Measurements from ENCODE around the gene AHRR. TPM values are rescaled to one million over a fixed set of nuclear protein-coding genes. Genes with fewer than 3 reads are reported as not detected.

Gene AHRR
- total and polyA plus RNA-seq, 8 donors = 0.63 to 47.8 (median 1.1) TPM; not detected in 1

- Histone ChIP-seq H3K27me3 (peaks cover 24 to 81% (median 47%) of the 10 kb centered on the region in 3 donors), H3K27ac (no peak overlapping the region), H3K4me1 (peaks cover 16 to 33% (median 32%) of the 10 kb centered on the region in 4 donors), H3K9me3 (no peaks in the 10 kb centered on the region), H3K36me3 (no peaks in the 10 kb centered on the region), H3K4me3 (no peak overlapping the region)
- no peak for DNase-seq
- intact Hi-C loops (cut with DNase I; ENCODE audit: low total_unique reads) = no loop called here
- TF ChIP-seq POLR2AphosphoS5 (IDR thresholded peaks at IDR 0.05) (no peak), CTCF (IDR thresholded peaks at IDR 0.05) (no peak), POLR2A (IDR thresholded peaks at IDR 0.05) (no peak), EP300 (IDR thresholded peaks at IDR 0.05) (no peak)
- WGBS, 5 donors = 61 to 72% (median 69%) methylated on average over 8 to 9 of the region's 9 CpGs
Observed at GRCh38 chr5:476814-477175, 155.3 kb downstream of the AHRR start.

GRCh38 chr5:477247-477646, 155.7 kb downstream of the AHRR start:
- Histone ChIP-seq H3K4me1 (peaks cover 12 to 29% (median 28%) of the 10 kb centered on the region in 4 donors), H3K9me3 (no peaks in the 10 kb centered on the region), H3K27ac (no peak overlapping the region), H3K36me3 (no peaks in the 10 kb centered on the region), H3K4me3 (no peak overlapping the region), H3K27me3 (peaks cover 24 to 85% (median 51%) of the 10 kb centered on the region in 3 donors)
- WGBS, 5 donors = 66 to 78% (median 75%) methylated on average over 18 to 19 of the region's 19 CpGs
- no peak for DNase-seq
- intact Hi-C loops (cut with DNase I; ENCODE audit: low total_unique reads) = no loop called here
- TF ChIP-seq CTCF (IDR thresholded peaks at IDR 0.05) (no peak), EP300 (IDR thresholded peaks at IDR 0.05) (no peak), POLR2A (IDR thresholded peaks at IDR 0.05) (no peak), POLR2AphosphoS5 (IDR thresholded peaks at IDR 0.05) (no peak)

GRCh38 chr5:477871-478270, 156.4 kb downstream of the AHRR start:
- Histone ChIP-seq H3K27me3 (peaks cover 24 to 91% (median 57%) of the 10 kb centered on the region in 3 donors), H3K27ac (no peak overlapping the region), H3K4me1 (peaks cover 10 to 24% (median 22%) of the 10 kb centered on the region in 4 donors), H3K36me3 (no peaks in the 10 kb centered on the region), H3K9me3 (no peaks in the 10 kb centered on the region), H3K4me3 (no peak overlapping the region)
- WGBS, 5 donors = 81 to 86% (median 83%) methylated on average over 10 to 13 of the region's 13 CpGs
- DNase-seq = no peak
- intact Hi-C loops (cut with DNase I; ENCODE audit: low total_unique reads) = no loop called here
- TF ChIP-seq EP300 (IDR thresholded peaks at IDR 0.05) (no peak), CTCF (IDR thresholded peaks at IDR 0.05) (no peak), POLR2A (IDR thresholded peaks at IDR 0.05) (no peak), POLR2AphosphoS5 (IDR thresholded peaks at IDR 0.05) (no peak)

GRCh38 chr5:478369-478981, 157.0 kb downstream of the AHRR start:
- no peaks in the 10 kb centered on the region for H3K9me3 ChIP-seq
- H3K36me3 ChIP-seq = no peaks in the 10 kb centered on the region
- H3K4me3 ChIP-seq = no peak overlapping the region
- WGBS, 5 donors = 54 to 68% (median 64%) methylated on average over 3 to 17 of the region's 18 CpGs
- intact Hi-C loops (cut with DNase I; ENCODE audit: low total_unique reads) = no loop called here
- H3K27ac ChIP-seq = no peak overlapping the region
- H3K27me3 ChIP-seq = peaks cover 24 to 96% (median 63%) of the 10 kb centered on the region in 3 donors
- no peak for TF ChIP-seq CTCF (IDR thresholded peaks at IDR 0.05)
- no peak for TF ChIP-seq POLR2AphosphoS5 (IDR thresholded peaks at IDR 0.05)
- TF ChIP-seq EP300 (IDR thresholded peaks at IDR 0.05) = no peak
- TF ChIP-seq POLR2A (IDR thresholded peaks at IDR 0.05) = no peak
- H3K4me1 ChIP-seq = peaks cover 10 to 23% (median 20%) of the 10 kb centered on the region in 4 donors
- no peak for DNase-seq

Measured in stomach (tissue), 9 donors.